WTC11 (cell line): ENCODE measurements around the gene PHC2. TPM values are rescaled to one million over a fixed set of nuclear protein-coding genes. Genes with fewer than 3 reads are reported as not detected.

Experiments used
- ATAC-seq: fragments of 200-7000 bp; cut with Tn5 transposase; 2 replicates; pipeline ENCODE4 v1.10.0; 2021; ENCODE audit warnings: mild to moderate bottlenecking, moderate library complexity
- CTCF ChIA-PET: fragments of 300-600 bp; sonication (Branson Sonifier 250); formaldehyde crosslinking; loops from one replicate; lab custom pipeline; 2021; ENCODE audit warnings: antibody characterized with exemption; lab: Charles Lee
- POLR2A ChIA-PET: fragments of 350-600 bp; sonication (Branson Sonifier 250); formaldehyde crosslinking; loops from one replicate; lab custom pipeline; 2021; ENCODE audit warnings: antibody characterized with exemption; lab: Charles Lee
- DNase-seq: peaks from one replicate; pipeline ENCODE4 v3.0.0; 2021; ENCODE audit warnings: low spot score
- H3K27ac Mint-ChIP-seq: 2 replicates; pipeline ENCODE4 v1.8.0; 2021; ENCODE audit warnings: mixed read lengths
- H3K27me3 Mint-ChIP-seq: 2 replicates; pipeline ENCODE4 v1.8.0; 2021; ENCODE audit warnings: low read depth, mild to moderate bottlenecking, moderate library complexity, mixed read lengths
- H3K36me3 Mint-ChIP-seq: 2 replicates; pipeline ENCODE4 v1.8.0; 2021; ENCODE audit warnings: mixed read lengths
- H3K4me1 Mint-ChIP-seq: 2 replicates; pipeline ENCODE4 v1.8.0; 2022; ENCODE audit warnings: mixed read lengths
- H3K4me3 Mint-ChIP-seq: 2 replicates; pipeline ENCODE4 v1.8.0; 2021; ENCODE audit warnings: mild to moderate bottlenecking, moderate library complexity, mixed read lengths
- H3K9me3 Mint-ChIP-seq: 2 replicates; pipeline ENCODE4 v1.8.0; 2021; ENCODE audit warnings: mixed read lengths
- ESRRA ChIP-seq: sonication (generic); formaldehyde crosslinking; IDR thresholded peaks from 2 replicates; pipeline ENCODE4 v1.8.1; 2022; ENCODE audit warnings: mild to moderate bottlenecking, missing genetic modification reagents, borderline replicate concordance
- GRHL2 ChIP-seq: fragments of 250-450 bp; sonication (Bioruptor Pico); IDR thresholded peaks from 2 replicates; pipeline ENCODE4 v1.8.0; 2022; ENCODE audit warnings: mild to moderate bottlenecking, moderate library complexity; ENCODE audit not compliant: insufficient replicate concordance, severe bottlenecking
- MXD4 ChIP-seq: fragments of 250-450 bp; sonication (Bioruptor Pico); IDR thresholded peaks from 2 replicates; pipeline ENCODE4 v1.8.0; 2021; ENCODE audit warnings: mild to moderate bottlenecking, moderate library complexity, borderline replicate concordance
- MYBL2 ChIP-seq: sonication (generic); formaldehyde crosslinking; IDR thresholded peaks from 2 replicates; pipeline ENCODE4 v1.8.1; 2023; ENCODE audit warnings: mild to moderate bottlenecking, moderate library complexity, missing genetic modification reagents
- NFATC4 ChIP-seq: fragments of 250-450 bp; sonication (Bioruptor Pico); IDR thresholded peaks from 2 replicates; pipeline ENCODE4 v1.9.0; 2021; ENCODE audit warnings: mild to moderate bottlenecking
- NFE2L1 ChIP-seq: sonication (generic); formaldehyde crosslinking; IDR thresholded peaks from 2 replicates; pipeline ENCODE4 v1.8.1; 2023; ENCODE audit warnings: missing genetic modification reagents
- RELA ChIP-seq: sonication (generic); formaldehyde crosslinking; IDR thresholded peaks from 2 replicates; pipeline ENCODE4 v1.8.1; 2022; ENCODE audit warnings: missing genetic modification reagents, mild to moderate bottlenecking, borderline replicate concordance
- TEAD1 ChIP-seq: sonication (generic); formaldehyde crosslinking; IDR thresholded peaks from 2 replicates; pipeline ENCODE4 v1.8.0; 2022; ENCODE audit warnings: mild to moderate bottlenecking, missing genetic modification reagents
- ZNF138 ChIP-seq: sonication (generic); formaldehyde crosslinking; conservative IDR thresholded peaks from 2 replicates; pipeline ENCODE4 v1.8.1; 2022; ENCODE audit warnings: mild to moderate bottlenecking, moderate library complexity, missing genetic modification reagents
- ZNF232 ChIP-seq: sonication (generic); formaldehyde crosslinking; IDR thresholded peaks from 2 replicates; pipeline ENCODE4 v1.8.0; 2022; ENCODE audit warnings: mild to moderate bottlenecking, missing genetic modification reagents
- ZNF416 ChIP-seq: fragments of 250-450 bp; sonication (Bioruptor Pico); IDR thresholded peaks from 2 replicates; pipeline ENCODE4 v1.9.0; 2021; ENCODE audit warnings: mild to moderate bottlenecking, inconsistent platforms
- total RNA-seq: library from RNA; stranded (reverse); gene quantifications from 3 replicates; pipeline ENCODE4 v1.2.3, GENCODE V29; 2021
- TF ChIP-seq, protein P1 (sequence below): fragments of 250-450 bp; sonication (Bioruptor Pico); conservative IDR thresholded peaks from 2 replicates; pipeline ENCODE4 v1.9.0; 2021; ENCODE audit warnings: mild to moderate bottlenecking
- TF ChIP-seq, protein P2 (sequence below): sonication (generic); formaldehyde crosslinking; IDR thresholded peaks from 2 replicates; pipeline ENCODE4 v1.8.0; 2022; ENCODE audit warnings: mild to moderate bottlenecking, missing genetic modification reagents
- TF ChIP-seq, protein P3 (sequence below): fragments of 250-450 bp; sonication (Bioruptor Pico); IDR thresholded peaks from 2 replicates; pipeline ENCODE4 v2.1.2; 2022; ENCODE audit warnings: mild to moderate bottlenecking, moderate library complexity
- TF ChIP-seq, protein P4 (sequence below): sonication (generic); formaldehyde crosslinking; IDR thresholded peaks from 2 replicates; pipeline ENCODE4 v1.8.1; 2023; ENCODE audit warnings: mild to moderate bottlenecking, moderate library complexity, missing genetic modification reagents
- TF ChIP-seq, protein P5 (sequence below): fragments of 200-600 bp; IDR thresholded peaks from 2 replicates; pipeline ENCODE4 v1.8.0; 2022; ENCODE audit warnings: antibody characterized with exemption
- TF ChIP-seq, protein P6 (sequence below): sonication (generic); formaldehyde crosslinking; IDR thresholded peaks from 2 replicates; pipeline ENCODE4 v1.8.0; 2022; ENCODE audit warnings: mild to moderate bottlenecking, missing genetic modification reagents

Gene PHC2
- total RNA-seq, 1 experiment from 2014 or later: 7.0 TPM

DNA sequence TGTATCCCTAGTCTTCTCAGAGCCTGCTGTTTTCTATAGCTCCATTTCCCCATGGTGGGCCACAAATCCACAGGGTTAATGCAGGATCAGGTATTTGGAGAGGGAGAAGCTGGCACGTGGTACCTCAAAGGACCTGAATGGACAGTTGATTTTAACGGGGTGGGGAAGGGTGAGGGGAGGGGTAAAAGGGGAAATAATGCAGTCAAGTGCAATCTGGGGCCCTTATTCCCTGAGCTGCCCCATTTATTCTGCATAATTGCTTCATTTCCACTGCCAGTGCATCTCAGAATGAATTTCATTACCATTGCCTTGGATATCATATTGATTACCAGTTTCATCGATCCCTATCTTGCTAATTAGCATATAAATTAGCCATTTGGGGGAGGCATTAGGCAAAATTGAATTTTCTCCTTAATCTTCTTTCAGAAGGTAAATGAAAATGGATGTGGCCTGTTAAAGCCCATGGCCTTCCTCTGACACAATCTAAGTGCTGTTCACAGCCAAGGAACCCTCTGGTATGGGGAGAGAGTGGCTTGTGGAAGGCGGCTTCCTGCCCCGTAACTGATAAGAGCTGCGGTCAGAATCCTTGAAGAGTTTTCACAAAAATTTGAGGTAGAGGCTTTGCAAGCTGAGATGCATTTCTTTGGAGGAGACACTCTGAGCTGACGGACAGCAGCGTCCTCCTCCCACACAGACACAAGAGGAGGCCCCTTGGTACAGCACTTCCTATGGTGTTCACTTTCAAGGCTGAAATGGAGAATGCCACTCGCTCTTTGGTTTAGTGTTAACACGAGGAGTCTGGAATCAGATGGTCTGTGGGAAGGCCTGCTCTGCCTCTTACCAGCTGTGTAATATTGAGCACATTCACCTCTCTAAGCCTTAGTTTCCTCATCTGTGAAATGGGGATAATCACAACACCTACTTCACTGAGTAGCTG is 34.4 kb downstream of the PHC2 start:
- Mint-ChIP-seq H3K27ac (no peak overlapping the region), H3K9me3 (peaks cover 8% of the 10 kb centered on the region; the same call in 1 of the 2 replicates), H3K4me1 (peaks cover 20% of the 10 kb centered on the region), H3K27me3 (peaks cover 2% of the 10 kb centered on the region; the same call in 1 of the 2 replicates), H3K36me3 (no peaks in the 10 kb centered on the region)
- ATAC-seq (no peak), DNase-seq (no peak)
- ChIA-PET POLR2A (no interaction called here), CTCF (interaction anchor here (0.5 to 1.2 kb wide), 4 partner anchors 59 to 214 kb away, joined by 3 to 7 read pairs (median 3); no protein-coding TSS in a partner anchor)
- TF ChIP-seq TEAD1 (CRISPR knock-in tag): no peak
- TF ChIP-seq ZNF232 (CRISPR knock-in tag): no peak
- TF ChIP-seq GRHL2 (CRISPR knock-in tag): no peak
- no peak for TF ChIP-seq ZNF138 (CRISPR knock-in tag)
- TF ChIP-seq RELA (CRISPR knock-in tag): no peak
- no peak for TF ChIP-seq ZNF416 (CRISPR knock-in tag)
- no peak for TF ChIP-seq NFATC4
- TF ChIP-seq, protein P1, sequence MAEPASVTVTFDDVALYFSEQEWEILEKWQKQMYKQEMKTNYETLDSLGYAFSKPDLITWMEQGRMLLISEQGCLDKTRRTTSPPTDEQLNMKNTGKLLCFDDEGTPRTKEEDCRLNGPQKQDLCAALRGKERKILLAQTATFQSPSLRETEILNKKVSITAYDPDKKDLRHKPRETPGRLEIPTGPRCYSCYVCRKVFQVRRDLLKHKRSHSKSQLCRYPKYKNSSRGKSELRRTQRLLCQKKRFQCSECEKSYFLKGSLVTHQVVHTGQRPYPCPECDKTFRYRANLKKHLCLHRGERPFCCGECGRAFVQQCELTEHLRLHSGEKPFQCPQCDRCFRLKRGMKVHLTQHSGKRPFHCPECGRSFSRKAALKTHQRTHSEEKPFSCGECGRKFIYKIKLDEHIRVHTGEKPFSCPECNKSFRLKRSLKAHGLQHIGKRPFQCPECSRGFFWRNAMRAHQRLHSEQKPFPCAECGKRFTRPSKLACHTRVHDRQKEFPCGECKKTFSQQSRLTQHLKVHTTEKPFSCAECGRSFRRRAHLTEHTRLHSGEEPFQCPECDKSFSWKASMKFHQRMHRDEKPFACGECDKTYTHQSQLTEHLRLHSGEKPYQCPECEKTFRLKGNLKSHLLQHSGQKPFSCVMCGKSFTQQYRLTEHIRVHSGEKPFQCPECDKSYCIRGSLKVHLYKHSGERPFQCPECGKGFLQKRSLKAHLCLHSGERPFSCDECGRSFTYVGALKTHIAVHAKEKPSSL (CRISPR knock-in tag): no peak
- no peak for TF ChIP-seq ESRRA (CRISPR knock-in tag)
- TF ChIP-seq, protein P2, sequence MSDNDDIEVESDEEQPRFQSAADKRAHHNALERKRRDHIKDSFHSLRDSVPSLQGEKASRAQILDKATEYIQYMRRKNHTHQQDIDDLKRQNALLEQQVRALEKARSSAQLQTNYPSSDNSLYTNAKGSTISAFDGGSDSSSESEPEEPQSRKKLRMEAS (CRISPR knock-in tag): no peak
- TF ChIP-seq, protein P3, sequence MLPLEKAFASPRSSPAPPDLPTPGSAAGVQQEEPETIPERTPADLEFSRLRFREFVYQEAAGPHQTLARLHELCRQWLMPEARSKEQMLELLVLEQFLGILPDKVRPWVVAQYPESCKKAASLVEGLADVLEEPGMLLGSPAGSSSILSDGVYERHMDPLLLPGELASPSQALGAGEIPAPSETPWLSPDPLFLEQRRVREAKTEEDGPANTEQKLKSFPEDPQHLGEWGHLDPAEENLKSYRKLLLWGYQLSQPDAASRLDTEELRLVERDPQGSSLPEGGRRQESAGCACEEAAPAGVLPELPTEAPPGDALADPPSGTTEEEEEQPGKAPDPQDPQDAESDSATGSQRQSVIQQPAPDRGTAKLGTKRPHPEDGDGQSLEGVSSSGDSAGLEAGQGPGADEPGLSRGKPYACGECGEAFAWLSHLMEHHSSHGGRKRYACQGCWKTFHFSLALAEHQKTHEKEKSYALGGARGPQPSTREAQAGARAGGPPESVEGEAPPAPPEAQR (CRISPR knock-in tag): no peak
- TF ChIP-seq, protein P4, sequence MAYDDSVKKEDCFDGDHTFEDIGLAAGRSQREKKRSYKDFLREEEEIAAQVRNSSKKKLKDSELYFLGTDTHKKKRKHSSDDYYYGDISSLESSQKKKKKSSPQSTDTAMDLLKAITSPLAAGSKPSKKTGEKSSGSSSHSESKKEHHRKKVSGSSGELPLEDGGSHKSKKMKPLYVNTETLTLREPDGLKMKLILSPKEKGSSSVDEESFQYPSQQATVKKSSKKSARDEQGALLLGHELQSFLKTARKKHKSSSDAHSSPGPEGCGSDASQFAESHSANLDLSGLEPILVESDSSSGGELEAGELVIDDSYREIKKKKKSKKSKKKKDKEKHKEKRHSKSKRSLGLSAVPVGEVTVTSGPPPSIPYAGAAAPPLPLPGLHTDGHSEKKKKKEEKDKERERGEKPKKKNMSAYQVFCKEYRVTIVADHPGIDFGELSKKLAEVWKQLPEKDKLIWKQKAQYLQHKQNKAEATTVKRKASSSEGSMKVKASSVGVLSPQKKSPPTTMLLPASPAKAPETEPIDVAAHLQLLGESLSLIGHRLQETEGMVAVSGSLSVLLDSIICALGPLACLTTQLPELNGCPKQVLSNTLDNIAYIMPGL: no peak
- TF ChIP-seq, protein P5, sequence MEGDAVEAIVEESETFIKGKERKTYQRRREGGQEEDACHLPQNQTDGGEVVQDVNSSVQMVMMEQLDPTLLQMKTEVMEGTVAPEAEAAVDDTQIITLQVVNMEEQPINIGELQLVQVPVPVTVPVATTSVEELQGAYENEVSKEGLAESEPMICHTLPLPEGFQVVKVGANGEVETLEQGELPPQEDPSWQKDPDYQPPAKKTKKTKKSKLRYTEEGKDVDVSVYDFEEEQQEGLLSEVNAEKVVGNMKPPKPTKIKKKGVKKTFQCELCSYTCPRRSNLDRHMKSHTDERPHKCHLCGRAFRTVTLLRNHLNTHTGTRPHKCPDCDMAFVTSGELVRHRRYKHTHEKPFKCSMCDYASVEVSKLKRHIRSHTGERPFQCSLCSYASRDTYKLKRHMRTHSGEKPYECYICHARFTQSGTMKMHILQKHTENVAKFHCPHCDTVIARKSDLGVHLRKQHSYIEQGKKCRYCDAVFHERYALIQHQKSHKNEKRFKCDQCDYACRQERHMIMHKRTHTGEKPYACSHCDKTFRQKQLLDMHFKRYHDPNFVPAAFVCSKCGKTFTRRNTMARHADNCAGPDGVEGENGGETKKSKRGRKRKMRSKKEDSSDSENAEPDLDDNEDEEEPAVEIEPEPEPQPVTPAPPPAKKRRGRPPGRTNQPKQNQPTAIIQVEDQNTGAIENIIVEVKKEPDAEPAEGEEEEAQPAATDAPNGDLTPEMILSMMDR: no peak
- no peak for TF ChIP-seq MXD4
- TF ChIP-seq MYBL2 (CRISPR knock-in tag): no peak
- no peak for TF ChIP-seq NFE2L1 (CRISPR knock-in tag)
- TF ChIP-seq, protein P6, sequence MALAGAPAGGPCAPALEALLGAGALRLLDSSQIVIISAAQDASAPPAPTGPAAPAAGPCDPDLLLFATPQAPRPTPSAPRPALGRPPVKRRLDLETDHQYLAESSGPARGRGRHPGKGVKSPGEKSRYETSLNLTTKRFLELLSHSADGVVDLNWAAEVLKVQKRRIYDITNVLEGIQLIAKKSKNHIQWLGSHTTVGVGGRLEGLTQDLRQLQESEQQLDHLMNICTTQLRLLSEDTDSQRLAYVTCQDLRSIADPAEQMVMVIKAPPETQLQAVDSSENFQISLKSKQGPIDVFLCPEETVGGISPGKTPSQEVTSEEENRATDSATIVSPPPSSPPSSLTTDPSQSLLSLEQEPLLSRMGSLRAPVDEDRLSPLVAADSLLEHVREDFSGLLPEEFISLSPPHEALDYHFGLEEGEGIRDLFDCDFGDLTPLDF: no peak
- TF ChIP-seq, all 79 proteins: peak for 0
- no peak overlapping the region for H3K4me3 Mint-ChIP-seq
